Gastroesophageal sphincter (tissue), 4 donors: ENCODE data around the gene CDYL2. TPM values are rescaled to one million over a fixed set of nuclear protein-coding genes. Genes with fewer than 3 reads are reported as not detected.

ENCODE experiments used
- ATAC-seq: fragments of 150-250 bp; one replicate; pipeline ENCODE4 v1.9.1; 2016; ENCODE audit warnings: mild to moderate bottlenecking, moderate library complexity
- H3K27ac ChIP-seq, 4 donors: fragments of 200-600 bp; sonication (generic) in 3 of 4; 1 replicate in 3 of 4; 2 replicates in 1 of 4; pipeline ENCODE4 v1.5.1; 2016 to 2019
- H3K27me3 ChIP-seq: fragments of 200-600 bp; sonication (generic); one replicate; pipeline ENCODE4 v1.5.1; 2019
- H3K36me3 ChIP-seq, 2 donors: fragments of 200-600 bp; sonication (generic); one replicate each; pipeline ENCODE4 v1.5.1; 2019; ENCODE audit warnings: control low read depth in 1 of 2
- H3K4me1 ChIP-seq, 3 donors: fragments of 200-600 bp; sonication (generic); 1 replicate in 2 of 3; 2 replicates in 1 of 3; pipeline ENCODE4 v1.5.1; 2016 to 2019; ENCODE audit warnings: control low read depth in 2 of 3
- H3K4me3 ChIP-seq, 2 donors: fragments of 200-600 bp; sonication (generic); one replicate each; pipeline ENCODE4 v1.5.1; 2019; ENCODE audit warnings: mild to moderate bottlenecking in 1 of 2, moderate library complexity in 1 of 2
- H3K9me3 ChIP-seq, 3 donors: fragments of 200-600 bp; sonication (generic); one replicate each; pipeline ENCODE4 v1.5.1; 2017 to 2019; ENCODE audit warnings: control low read depth in 2 of 3
- EP300 ChIP-seq: sonication (generic); formaldehyde crosslinking; IDR thresholded peaks from one replicate; pipeline ENCODE4 v1.6.1; 2017; ENCODE audit warnings: antibody characterized with exemption, mild to moderate bottlenecking
- POLR2A ChIP-seq, 2 donors: fragments of 450-650 bp; IDR thresholded peaks; one replicate each; pipeline ENCODE4 v1.6.1; 2017; ENCODE audit warnings: antibody characterized with exemption in 2 of 2, mild to moderate bottlenecking in 2 of 2, moderate library complexity in 1 of 2
- POLR2AphosphoS5 ChIP-seq: sonication (generic); formaldehyde crosslinking; IDR thresholded peaks from one replicate; pipeline ENCODE4 v1.6.1; 2017; ENCODE audit warnings: antibody characterized with exemption
- WGBS, 2 donors: methylation state at CpG; one replicate each; pipeline ENCODE4 v1.1.5; 2018; ENCODE audit warnings: low coverage in 1 of 2; 5-methylcytosine and 5-hydroxymethylcytosine counted together
- total RNA-seq, 4 donors: library from RNA; depleted of rRNA; stranded (reverse); fragments of >200 nt; gene quantifications; one replicate each; pipeline ENCODE4 v1.1.0, GENCODE V29; 2016
- TF ChIP-seq, protein P1 (sequence below), 4 experiments: fragments of 200-600 bp in 2 of 4; fragments of 450-650 bp in 2 of 4; sonication (generic) in 1 of 4; IDR thresholded peaks; one replicate each; pipeline ENCODE4 v1.5.1; 2017 to 2019; ENCODE audit warnings: antibody characterized with exemption in 4 of 4, mild to moderate bottlenecking in 2 of 4, moderate library complexity in 2 of 4

The CDYL2 gene, protein sequence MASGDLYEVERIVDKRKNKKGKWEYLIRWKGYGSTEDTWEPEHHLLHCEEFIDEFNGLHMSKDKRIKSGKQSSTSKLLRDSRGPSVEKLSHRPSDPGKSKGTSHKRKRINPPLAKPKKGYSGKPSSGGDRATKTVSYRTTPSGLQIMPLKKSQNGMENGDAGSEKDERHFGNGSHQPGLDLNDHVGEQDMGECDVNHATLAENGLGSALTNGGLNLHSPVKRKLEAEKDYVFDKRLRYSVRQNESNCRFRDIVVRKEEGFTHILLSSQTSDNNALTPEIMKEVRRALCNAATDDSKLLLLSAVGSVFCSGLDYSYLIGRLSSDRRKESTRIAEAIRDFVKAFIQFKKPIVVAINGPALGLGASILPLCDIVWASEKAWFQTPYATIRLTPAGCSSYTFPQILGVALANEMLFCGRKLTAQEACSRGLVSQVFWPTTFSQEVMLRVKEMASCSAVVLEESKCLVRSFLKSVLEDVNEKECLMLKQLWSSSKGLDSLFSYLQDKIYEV
- 10 to 100 TPM in 1 of 4 donors, 1 to 10 TPM in 2, under 1 TPM in 1; 0.78 to 11.7 (median 3.2) TPM for total RNA-seq

DNA sequence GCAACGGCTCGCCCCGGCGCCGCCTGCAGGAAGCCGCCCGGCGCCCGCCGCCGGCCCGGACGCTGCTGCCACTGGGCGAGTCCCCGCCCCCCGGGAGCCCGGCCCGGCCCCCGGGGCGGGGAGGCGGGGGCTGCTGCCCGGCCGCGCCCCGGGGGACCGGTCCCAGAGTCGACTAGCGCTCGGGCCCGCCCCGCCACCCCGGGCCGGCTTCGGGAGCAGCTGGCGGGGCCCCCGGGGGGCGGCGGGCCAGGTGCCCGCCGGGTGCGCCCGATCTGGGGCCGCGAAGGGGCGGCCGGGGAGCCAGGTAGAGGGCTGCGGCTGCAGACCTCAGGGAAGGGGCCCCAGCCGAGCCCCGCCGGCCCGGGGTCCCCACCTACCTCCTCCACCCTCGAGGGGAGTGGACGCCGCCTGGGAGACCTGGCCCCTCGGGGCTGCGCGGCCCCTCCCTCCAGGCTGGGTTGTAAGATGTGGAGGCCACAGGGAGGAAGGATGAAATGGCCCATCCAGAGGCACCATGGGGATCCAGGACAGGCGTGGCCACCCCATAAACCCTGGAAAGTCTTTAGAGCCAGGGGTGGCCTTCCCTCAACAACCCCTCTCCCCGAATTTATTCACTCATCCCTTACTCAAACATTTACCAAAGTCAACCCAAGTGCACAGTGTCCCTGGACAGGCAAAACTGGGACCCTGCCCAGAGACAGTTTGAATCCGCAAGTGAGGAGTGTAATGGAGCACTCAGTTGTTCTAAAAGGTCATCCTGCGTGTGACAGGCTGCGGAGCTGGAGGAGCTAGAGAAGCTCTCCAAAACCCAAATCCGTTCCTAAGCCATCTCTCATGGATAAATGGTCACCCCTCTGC, at the start of gene CDYL2:
CDYL2 (minus strand) TSS at position 73 of the 858 bp plus-strand sequence. CDS start 425 bp downstream, outside the sequence.
- peak within 1 kb of the TSS in 1 of 4 donors; percentile 40 for H3K27ac ChIP-seq
- H3K4me3 ChIP-seq = peak within 1 kb of the TSS; percentile 47 to 58
- H3K36me3 ChIP-seq = no peaks in the 10 kb centered on the region
- H3K4me1 ChIP-seq = peaks cover 0 to 12% (median 0%) of the 10 kb centered on the region in 3 donors
- H3K9me3 ChIP-seq = no peaks in the 10 kb centered on the region
- TF ChIP-seq, protein P1, sequence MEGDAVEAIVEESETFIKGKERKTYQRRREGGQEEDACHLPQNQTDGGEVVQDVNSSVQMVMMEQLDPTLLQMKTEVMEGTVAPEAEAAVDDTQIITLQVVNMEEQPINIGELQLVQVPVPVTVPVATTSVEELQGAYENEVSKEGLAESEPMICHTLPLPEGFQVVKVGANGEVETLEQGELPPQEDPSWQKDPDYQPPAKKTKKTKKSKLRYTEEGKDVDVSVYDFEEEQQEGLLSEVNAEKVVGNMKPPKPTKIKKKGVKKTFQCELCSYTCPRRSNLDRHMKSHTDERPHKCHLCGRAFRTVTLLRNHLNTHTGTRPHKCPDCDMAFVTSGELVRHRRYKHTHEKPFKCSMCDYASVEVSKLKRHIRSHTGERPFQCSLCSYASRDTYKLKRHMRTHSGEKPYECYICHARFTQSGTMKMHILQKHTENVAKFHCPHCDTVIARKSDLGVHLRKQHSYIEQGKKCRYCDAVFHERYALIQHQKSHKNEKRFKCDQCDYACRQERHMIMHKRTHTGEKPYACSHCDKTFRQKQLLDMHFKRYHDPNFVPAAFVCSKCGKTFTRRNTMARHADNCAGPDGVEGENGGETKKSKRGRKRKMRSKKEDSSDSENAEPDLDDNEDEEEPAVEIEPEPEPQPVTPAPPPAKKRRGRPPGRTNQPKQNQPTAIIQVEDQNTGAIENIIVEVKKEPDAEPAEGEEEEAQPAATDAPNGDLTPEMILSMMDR (IDR thresholded peaks at IDR 0.05) = no peak
- no peak for TF ChIP-seq EP300
- no peak for TF ChIP-seq POLR2AphosphoS5
- no peak for TF ChIP-seq POLR2A (IDR thresholded peaks at IDR 0.05)
- peak; percentile 59 for ATAC-seq
- WGBS, 2 donors = 33 to 40% methylated on average over 3 to 4 of the region's 63 CpGs
- H3K27me3 ChIP-seq = peaks cover 31% of the 10 kb centered on the region

DNA sequence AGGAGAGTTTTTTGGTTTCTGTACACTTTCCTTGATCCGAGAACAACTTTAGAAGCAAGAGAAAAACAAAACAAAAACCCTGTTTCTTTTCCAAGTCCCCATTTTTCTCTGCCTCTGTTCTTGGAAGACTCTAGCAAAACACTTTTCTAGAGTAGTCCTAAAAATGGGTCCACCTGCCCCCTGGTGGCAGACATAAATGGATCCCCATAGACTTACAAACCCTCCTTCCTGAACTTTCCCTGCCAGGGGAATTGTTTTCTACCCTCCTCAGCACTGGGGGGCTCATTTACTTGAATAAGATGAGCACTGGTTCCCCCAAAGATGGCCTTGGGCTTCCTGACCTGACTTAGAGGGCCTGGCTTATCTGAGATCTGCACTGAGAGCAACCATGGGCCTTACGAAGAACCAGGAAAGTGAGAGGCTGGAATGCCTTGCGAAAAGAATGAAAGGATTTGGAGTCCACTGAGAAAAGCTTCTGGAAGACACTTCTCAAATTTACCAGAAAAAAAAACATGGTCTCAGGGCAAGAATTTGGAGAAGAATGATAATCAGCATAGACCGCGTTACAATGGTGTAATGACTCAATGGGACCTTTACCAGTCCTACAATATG, 48.0 kb upstream of the CDYL2 start:
- TF ChIP-seq POLR2A (IDR thresholded peaks at IDR 0.05) (no peak), POLR2AphosphoS5 (no peak), EP300 (no peak)
- TF ChIP-seq, protein P1 (IDR thresholded peaks at IDR 0.05) = no peak
- Histone ChIP-seq H3K36me3 (no peaks in the 10 kb centered on the region), H3K4me1 (no peaks in the 10 kb centered on the region), H3K27me3 (peaks cover 4% of the 10 kb centered on the region), H3K4me3 (no peak overlapping the region), H3K27ac (no peak overlapping the region), H3K9me3 (no peaks in the 10 kb centered on the region)
- ATAC-seq = no peak
- WGBS, 2 donors = 80 to 93% methylated on average over 3 to 5 of the region's 5 CpGs

DNA sequence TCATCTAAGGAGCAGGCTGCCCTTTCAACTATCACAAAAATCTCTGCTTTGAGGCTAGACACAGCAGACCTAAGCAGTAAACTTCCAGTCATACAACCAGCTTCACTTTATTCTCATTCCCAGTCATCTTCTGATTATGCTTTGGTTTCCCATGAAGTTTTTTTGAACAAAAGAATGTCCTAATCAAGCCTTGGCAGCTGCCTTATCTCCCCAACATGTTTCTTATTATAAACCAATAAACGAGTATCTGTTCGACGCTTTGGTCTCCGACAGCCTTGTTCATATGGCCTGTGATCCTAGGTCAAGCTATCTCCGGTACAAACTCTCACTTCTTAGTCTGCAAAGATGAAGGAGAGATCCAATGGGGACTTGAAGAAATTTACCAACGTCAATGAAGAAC, 47.4 kb upstream of the CDYL2 start:
- H3K27ac ChIP-seq = no peak overlapping the region
- H3K27me3 ChIP-seq = peaks cover 4% of the 10 kb centered on the region
- ATAC-seq = no peak
- H3K36me3 ChIP-seq = no peaks in the 10 kb centered on the region
- 54 to 75% methylated on average over 4 to 6 of the region's 6 CpGs for WGBS, 2 donors
- no peak for TF ChIP-seq EP300
- TF ChIP-seq, protein P1 (IDR thresholded peaks at IDR 0.05) = no peak
- no peak for TF ChIP-seq POLR2AphosphoS5
- no peak for TF ChIP-seq POLR2A (IDR thresholded peaks at IDR 0.05)
- no peaks in the 10 kb centered on the region for H3K4me1 ChIP-seq
- no peak overlapping the region for H3K4me3 ChIP-seq
- no peaks in the 10 kb centered on the region for H3K9me3 ChIP-seq

DNA sequence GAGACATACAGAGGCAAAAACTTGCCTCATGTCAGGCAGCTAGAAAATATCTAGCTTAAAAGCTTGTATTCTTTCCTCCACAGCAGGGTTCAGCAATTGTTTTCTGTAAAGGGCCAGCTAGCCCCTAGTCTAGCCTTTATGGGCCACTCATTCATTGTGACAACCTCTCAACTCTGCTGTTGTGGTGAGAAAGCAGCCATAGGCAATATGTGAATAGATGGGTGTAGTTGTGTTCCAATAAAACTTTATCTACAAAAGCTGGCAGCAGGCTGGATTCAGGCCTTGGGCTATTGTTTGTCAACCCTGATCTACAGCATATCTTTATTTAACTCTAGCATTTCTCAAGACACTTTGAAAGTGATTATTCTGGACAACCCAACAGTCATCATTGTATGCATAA, 46.4 kb upstream of the CDYL2 start:
- H3K36me3 ChIP-seq = no peaks in the 10 kb centered on the region
- no peak for ATAC-seq
- peaks cover 4% of the 10 kb centered on the region for H3K27me3 ChIP-seq
- no peak overlapping the region for H3K27ac ChIP-seq
- H3K4me3 ChIP-seq = no peak overlapping the region
- no peaks in the 10 kb centered on the region for H3K4me1 ChIP-seq
- TF ChIP-seq, protein P1 (IDR thresholded peaks at IDR 0.05) = no peak
- TF ChIP-seq EP300 (no peak), POLR2AphosphoS5 (no peak), POLR2A (IDR thresholded peaks at IDR 0.05) (no peak)
- H3K9me3 ChIP-seq = no peaks in the 10 kb centered on the region
